Chondrocyte (in vitro differentiated cells): ENCODE measurements around the gene ATG4D. TPM values are rescaled to one million over a fixed set of nuclear protein-coding genes. Genes with fewer than 3 reads are reported as not detected.
A peak's percentile ranks its signal among the peaks of the same experiment; 100 is the strongest.
"Not testable (repeated sequence)": the region's sequence is repeated elsewhere in the genome, so short reads cannot be mapped to it uniquely, and the experiment has no call there.

Source experiments
- DNase-seq: peaks from one replicate; pipeline ENCODE4 v3.0.0; 2021; ENCODE audit warnings: mixed read lengths, low spot score
- H3K27ac Mint-ChIP-seq: one replicate; pipeline ENCODE4 v1.8.0; 2021; ENCODE audit warnings: mild to moderate bottlenecking, moderate library complexity, mixed read lengths; ENCODE audit not compliant: unreplicated experiment
- H3K27me3 Mint-ChIP-seq: 2 replicates; pipeline ENCODE4 v1.8.0; 2021; ENCODE audit warnings: low read depth, mixed read lengths
- H3K36me3 Mint-ChIP-seq: 2 replicates; pipeline ENCODE4 v1.8.0; 2021; ENCODE audit warnings: low read depth, mixed read lengths
- H3K4me1 Mint-ChIP-seq: 2 replicates; pipeline ENCODE4 v1.8.0; 2021; ENCODE audit warnings: low read depth, mild to moderate bottlenecking, mixed read lengths
- H3K4me3 Mint-ChIP-seq: one replicate; pipeline ENCODE4 v1.8.0; 2021; ENCODE audit warnings: mild to moderate bottlenecking, moderate library complexity, mixed read lengths; ENCODE audit not compliant: unreplicated experiment
- H3K9me3 Mint-ChIP-seq: 2 replicates; pipeline ENCODE4 v1.8.0; 2021; ENCODE audit warnings: low read depth, mixed read lengths
- CTCF ChIP-seq: fragments of 200-600 bp; sonication (generic); IDR thresholded peaks from 2 replicates; pipeline ENCODE4 v1.5.0; 2021; ENCODE audit warnings: antibody characterized with exemption, mild to moderate bottlenecking, moderate library complexity
- total RNA-seq: library from RNA; stranded (reverse); gene quantifications from 3 replicates; pipeline ENCODE4 v1.2.1, GENCODE V29; 2021

ATG4D gene
- total RNA-seq, 1 donor from 2014 or later, result 23.2 TPM

DNA sequence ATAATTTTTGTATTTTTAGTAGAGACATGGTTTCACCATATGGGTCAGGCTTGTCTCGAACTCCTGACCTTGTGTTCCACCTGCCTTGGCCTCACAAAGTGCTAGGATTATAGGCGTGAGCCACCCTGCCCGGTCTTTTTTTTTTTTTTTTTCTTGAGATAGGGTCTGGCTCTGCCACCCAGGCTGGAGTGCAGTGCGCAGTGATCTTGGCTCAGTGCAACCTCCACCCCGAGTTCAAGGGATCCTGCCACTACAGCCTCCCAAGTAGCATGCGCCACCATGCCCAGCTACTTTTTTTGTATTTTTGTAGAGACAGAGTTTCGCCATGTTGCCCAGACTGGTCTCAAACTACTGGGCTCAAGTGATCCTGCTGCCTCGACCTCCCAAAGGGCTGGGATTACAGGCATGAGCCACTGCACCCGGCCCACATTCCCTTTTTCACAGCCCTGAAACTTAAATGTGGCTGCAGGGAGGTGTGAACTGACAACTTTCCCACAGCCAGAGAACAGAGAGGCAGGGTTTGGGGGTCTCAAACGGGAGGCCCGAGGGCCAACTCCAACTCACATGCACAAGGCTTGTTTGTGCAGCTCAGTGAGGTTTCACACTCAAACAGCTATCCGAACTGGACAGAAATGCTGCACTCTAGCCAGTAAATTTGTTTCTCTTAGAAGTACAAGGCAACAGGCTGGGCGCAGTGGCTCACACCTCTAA lies 22.1 kb upstream of the ATG4D start:
- no peak for TF ChIP-seq CTCF
- H3K27ac Mint-ChIP-seq, result no peak overlapping the region
- peaks cover 20% of the 10 kb centered on the region for H3K4me1 Mint-ChIP-seq
- no peak for DNase-seq
- H3K36me3 Mint-ChIP-seq, result no peaks in the 10 kb centered on the region
- H3K27me3 Mint-ChIP-seq, result no peaks in the 10 kb centered on the region
- H3K9me3 Mint-ChIP-seq, result no peaks in the 10 kb centered on the region
- no peak overlapping the region for H3K4me3 Mint-ChIP-seq

GRCh38 chr19:10523135-10523636 lies 20.5 kb upstream of the ATG4D start:
- H3K4me1 Mint-ChIP-seq, result peaks cover 13% of the 10 kb centered on the region
- DNase-seq, result no peak
- no peaks in the 10 kb centered on the region for H3K27me3 Mint-ChIP-seq
- H3K9me3 Mint-ChIP-seq, result no peaks in the 10 kb centered on the region
- H3K4me3 Mint-ChIP-seq, result no peak overlapping the region
- H3K27ac Mint-ChIP-seq, result no peak overlapping the region
- H3K36me3 Mint-ChIP-seq, result no peaks in the 10 kb centered on the region
- no peak for TF ChIP-seq CTCF

- TF ChIP-seq CTCF, result no peak
- no peaks in the 10 kb centered on the region for H3K36me3 Mint-ChIP-seq
- H3K4me1 Mint-ChIP-seq, result no peaks in the 10 kb centered on the region
- no peak overlapping the region for H3K27ac Mint-ChIP-seq
- DNase-seq, result no peak
- no peak overlapping the region for H3K4me3 Mint-ChIP-seq
- no peaks in the 10 kb centered on the region for H3K9me3 Mint-ChIP-seq
- H3K27me3 Mint-ChIP-seq, result no peaks in the 10 kb centered on the region
Observed at GRCh38 chr19:10525636-10526035, 18.1 kb upstream of the ATG4D start.

- not testable (repeated sequence) for H3K4me3 Mint-ChIP-seq, H3K27ac Mint-ChIP-seq, H3K9me3 Mint-ChIP-seq, DNase-seq, H3K27me3 Mint-ChIP-seq, H3K4me1 Mint-ChIP-seq, H3K36me3 Mint-ChIP-seq
Observed at GRCh38 chr19:10526887-10527286, 16.8 kb upstream of the ATG4D start.

GRCh38 chr19:10532457-10532856 lies 11.2 kb upstream of the ATG4D start:
- H3K4me3 Mint-ChIP-seq, result no peak overlapping the region
- H3K27me3 Mint-ChIP-seq, result no peaks in the 10 kb centered on the region
- DNase-seq, result no peak
- TF ChIP-seq CTCF, result no peak
- H3K9me3 Mint-ChIP-seq, result no peaks in the 10 kb centered on the region
- peaks cover 27% of the 10 kb centered on the region for H3K4me1 Mint-ChIP-seq
- H3K27ac Mint-ChIP-seq, result peak overlapping the region; percentile 94
- no peaks in the 10 kb centered on the region for H3K36me3 Mint-ChIP-seq
